Coronary artery (tissue), 2 donors: ENCODE results near the gene ODC1.
A peak's percentile ranks its signal among the peaks of the same experiment; 100 is the strongest.

ENCODE experiments used
- DNase-seq: peaks from one replicate; pipeline ENCODE4 v3.0.0-alpha.2; 2017; ENCODE audit warnings: low spot score
- H3K27ac ChIP-seq, 2 donors: fragments of 200-600 bp; sonication (generic); one replicate each; pipeline ENCODE4 v1.5.1; 2016 to 2019
- H3K4me3 ChIP-seq: fragments of 200-600 bp; sonication (generic); 2 replicates; pipeline ENCODE4 v1.5.1; 2016; ENCODE audit warnings: mild to moderate bottlenecking, moderate library complexity
- CTCF ChIP-seq: fragments of 200-600 bp; sonication (generic); IDR thresholded peaks from one replicate; pipeline ENCODE4 v1.5.1; 2019; ENCODE audit warnings: antibody characterized with exemption

Gene ODC1

GRCh38 chr2:10413991-10414451, 34.1 kb downstream of the ODC1 start:
- DNase-seq, result no peak

GRCh38 chr2:10413503-10413902, 34.6 kb downstream of the ODC1 start:
- no peak overlapping the region for H3K27ac ChIP-seq
- no peak for TF ChIP-seq CTCF
- no peak for DNase-seq
- no peak overlapping the region for H3K4me3 ChIP-seq

More at GRCh38 chr2:10413991-10414451, 34.1 kb downstream of the ODC1 start:
- no peak overlapping the region for H3K4me3 ChIP-seq
- no peak for TF ChIP-seq CTCF
- no peak overlapping the region for H3K27ac ChIP-seq

- Histone ChIP-seq H3K27ac (no peak overlapping the region), H3K4me3 (no peak overlapping the region)
- DNase-seq, result no peak
- no peak for TF ChIP-seq CTCF
Observed at GRCh38 chr2:10412380-10412779, 35.7 kb downstream of the ODC1 start.

- no peak for TF ChIP-seq CTCF
- Histone ChIP-seq H3K27ac (no peak overlapping the region), H3K4me3 (no peak overlapping the region)
- no peak for DNase-seq
Observed at GRCh38 chr2:10411557-10411956, 36.6 kb downstream of the ODC1 start.

GRCh38 chr2:10410823-10411437, 37.2 kb downstream of the ODC1 start:
- TF ChIP-seq CTCF, result no peak
- H3K27ac ChIP-seq, result no peak overlapping the region
- no peak for DNase-seq
- no peak overlapping the region for H3K4me3 ChIP-seq

GRCh38 chr2:10410001-10410822, 37.9 kb downstream of the ODC1 start:
- Histone ChIP-seq H3K27ac (peak overlapping the region in 1 of 2 donors; percentile 49), H3K4me3 (no peak overlapping the region)
- no peak for TF ChIP-seq CTCF
- DNase-seq, result no peak
